Stimulated activated CD8-positive, alpha-beta memory T cell treated with anti-CD3 and anti-CD28 coated beads, Interleukin-4, amount 100 ng/mL, for 24 hours (primary cell): ENCODE data around the gene TGOLN2.

Experiments used
- DNase-seq: peaks from one replicate; pipeline ENCODE4 v3.0.0-alpha.2; 2020; ENCODE audit warnings: low read depth

Gene TGOLN2

DNA sequence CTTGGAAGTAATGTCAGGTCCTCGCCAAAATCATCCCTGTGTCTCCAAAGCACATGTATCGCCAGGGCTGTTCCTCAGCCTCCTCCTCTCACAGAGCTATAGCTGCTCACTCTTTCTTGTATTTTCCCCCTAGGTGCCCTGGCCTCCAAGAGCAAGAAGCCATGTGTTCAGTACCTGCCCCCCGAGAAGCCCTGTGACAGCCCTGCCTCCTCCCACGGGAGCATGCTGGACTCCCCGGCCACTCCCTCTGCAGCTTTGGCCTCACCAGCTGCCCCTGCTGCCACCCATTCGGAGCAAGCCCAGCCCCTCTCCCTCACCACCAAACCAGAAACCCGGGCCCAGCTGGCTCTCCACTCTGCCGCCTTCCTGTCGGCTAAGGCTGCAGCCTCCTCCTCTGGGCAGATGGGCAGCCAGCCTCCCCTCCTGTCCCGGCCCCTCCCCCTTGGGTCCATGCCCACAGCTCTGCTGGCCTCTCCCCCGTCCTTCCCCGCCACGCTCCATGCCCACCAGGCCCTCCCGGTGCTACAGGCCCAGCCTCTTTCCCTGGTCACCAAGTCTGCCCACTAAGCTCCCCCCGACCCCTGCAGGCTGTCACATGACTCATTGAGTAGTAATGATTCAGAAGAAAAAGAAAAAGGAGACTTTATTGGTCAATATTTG, 18.8 kb downstream of the TGOLN2 start:
- no peak for DNase-seq

DNA sequence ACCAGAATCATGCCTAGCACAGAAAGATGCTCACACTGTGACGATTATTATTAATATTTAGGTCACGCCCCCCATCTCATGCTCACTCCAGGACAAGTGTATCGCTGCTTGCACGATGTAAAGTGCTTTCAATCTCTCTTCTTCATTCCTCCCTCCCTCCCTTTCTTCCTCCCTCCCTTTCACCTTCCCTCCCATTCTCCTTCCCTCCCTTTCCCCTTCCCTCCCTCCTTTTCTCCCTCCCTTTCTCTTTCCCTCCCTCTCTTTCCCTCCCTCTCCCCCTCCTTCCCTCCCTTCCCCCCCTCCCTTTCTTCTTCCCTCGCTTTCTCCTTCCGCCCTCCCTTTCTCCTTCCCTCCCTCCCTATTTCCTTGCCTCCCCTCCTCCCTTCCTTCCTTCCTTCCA, 19.6 kb downstream of the TGOLN2 start:
- DNase-seq: no peak

DNA sequence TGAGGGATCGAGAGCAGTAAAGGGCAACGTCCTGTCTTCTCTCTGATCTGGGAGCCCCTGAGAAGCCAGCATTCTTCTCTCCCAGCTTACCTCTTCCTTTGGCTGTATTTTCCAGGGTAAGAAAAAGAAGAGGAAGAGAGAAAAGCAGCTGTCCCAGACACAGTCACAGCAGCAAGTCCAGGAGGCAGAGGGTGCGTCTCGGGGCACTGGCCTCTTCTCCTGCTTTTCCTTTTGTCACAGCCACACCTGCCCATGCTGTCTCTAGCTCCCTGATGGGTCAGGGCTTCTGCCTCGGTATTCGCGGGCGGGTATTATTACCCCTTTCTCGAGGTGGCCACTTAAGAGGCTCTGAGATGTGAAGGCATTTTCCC, 20.3 kb downstream of the TGOLN2 start:
- DNase-seq: no peak

DNA sequence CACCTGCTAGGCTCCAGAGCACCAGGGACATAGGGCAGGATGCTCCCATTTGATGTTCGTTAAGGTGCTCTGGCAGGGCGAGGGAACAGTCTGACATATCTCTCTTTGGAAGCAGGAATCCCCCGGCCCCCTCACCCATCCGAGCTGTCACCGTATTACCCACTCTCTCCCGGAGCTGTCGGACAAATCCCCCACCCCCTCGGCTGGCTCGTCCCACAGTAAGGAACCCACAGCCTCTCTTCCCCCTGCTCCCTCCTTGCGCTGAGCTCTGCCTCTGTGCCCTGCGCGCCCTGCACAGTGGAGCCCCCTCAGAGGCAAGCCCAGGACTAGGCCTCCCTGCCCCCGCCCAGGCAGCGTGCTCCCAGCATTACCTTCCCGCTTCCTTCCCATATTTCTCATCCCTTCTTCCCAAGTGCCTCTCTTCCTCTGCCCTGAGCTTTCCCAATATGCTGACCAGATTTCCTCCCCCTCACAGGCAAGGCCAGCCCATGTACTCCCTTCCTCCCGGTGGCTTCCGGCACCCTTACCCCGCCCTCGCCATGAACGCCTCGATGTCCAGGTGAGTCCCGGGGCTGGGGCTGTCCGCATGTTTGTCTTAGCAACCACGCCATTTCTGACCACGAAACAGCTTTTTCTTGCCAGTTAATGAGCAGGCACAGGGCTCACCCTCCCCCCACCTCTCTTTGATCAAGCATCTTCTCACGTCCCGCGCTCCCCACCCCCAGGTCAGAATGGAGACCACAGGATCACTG, 23.8 kb downstream of the TGOLN2 start:
- no peak for DNase-seq

DNA sequence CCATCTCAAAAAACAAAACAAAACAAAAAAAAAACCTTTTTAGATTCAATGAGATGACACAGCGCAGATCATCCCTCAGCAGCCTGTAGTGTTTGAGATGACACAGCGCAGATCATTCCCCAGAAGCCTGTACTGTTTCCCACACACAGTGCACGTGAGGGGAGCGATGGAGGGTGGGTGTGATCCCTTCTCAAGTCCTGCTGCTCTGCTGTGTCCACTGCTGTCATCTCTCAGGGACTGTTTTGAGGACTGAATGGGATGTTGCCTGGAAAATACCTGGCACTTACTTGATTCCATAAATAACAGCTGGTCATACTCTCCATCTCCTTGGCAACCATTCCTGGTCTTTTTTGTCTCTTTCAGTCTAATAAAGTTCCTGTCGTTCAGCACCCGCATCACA, 25.7 kb downstream of the TGOLN2 start:
- no peak for DNase-seq

DNA sequence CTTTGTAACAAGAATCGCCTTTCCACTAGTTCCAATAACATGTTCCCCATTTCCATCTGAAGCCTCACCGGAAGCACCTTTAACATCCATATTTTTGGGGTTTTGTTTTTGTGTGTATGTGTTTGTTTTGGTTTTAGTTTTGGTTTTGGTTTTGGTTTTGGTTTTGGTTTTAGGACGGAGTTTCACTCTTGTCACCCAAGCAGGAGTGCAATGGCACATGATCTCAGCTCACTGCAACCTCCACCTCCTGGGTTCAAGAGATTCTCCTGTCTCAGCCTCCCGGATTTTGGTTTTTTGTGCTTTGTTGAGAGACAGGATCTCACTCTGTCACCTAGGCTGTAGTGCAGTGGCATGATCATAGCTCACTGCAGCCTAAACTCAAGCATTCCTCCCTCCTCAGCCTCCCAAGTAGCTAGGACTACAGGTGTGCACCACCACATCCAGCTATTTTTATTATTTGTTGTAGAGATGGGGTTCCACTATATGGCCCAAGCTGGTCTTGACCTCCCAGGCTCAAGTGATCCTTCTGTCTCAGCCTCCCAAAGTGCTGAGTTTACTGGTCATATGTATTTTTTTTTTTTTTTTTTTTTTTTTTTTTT, 36.3 kb downstream of the TGOLN2 start:
- DNase-seq: no peak

DNA sequence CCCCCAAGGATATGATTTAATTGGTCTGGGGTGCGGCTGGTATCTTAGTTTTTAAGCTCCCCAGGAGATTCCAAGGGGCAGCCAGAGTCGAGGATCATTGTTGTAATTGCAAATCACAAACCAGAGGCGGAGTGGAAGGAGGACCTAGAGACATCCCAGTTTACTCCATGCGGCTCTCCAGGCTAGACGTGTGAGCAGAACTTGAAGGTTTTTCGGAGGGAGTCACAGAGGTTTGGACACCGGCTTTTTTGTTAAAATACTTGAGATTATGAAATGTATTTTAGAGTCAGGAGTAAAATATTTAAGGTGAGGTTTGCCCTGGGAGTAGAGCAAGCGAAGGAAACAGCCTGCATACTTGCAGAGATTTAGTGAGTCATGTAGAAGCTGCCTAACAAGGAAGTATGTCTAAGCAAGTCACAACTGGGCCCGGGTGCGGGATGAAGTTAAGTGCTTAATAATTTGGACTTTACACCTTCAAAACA, 39.5 kb downstream of the TGOLN2 start:
- DNase-seq: no peak

DNA sequence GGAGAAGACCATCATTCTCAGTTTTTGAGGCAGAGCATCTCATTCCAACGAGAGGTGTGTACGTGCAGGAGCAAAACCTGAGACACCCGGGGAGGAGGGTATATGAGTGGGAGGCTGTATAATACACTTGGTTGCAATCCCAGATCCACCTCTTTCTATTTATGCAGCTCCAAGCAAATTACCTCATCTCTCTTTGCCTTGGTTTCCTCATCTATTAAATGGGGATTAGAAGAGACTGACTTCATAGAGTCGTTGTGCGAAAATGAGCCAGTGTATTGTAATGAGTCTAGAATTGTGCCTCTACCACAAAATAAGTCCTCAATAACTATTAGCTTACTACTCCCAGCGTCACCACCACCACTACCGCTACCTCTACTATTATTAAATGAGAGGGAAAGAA, 40.1 kb downstream of the TGOLN2 start:
- no peak for DNase-seq

DNA sequence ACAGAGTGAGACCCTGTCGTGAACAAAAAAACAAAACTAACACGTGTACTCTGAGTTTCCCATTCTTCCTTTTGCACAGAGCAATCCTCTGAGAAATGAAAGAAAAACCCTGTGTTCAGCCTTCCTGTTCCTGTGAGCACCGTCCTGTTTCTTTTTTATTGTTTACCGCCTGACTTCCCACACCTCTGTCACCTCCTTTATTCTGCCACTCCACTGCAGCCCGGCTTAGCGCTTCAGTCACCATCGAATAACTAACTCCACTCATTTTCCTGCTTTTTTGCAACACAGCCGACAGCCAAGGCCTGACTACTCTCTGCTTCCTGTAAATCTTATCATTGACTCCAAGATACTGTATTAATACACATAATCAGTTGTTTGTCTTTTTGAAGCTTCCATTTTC, 40.9 kb downstream of the TGOLN2 start:
- no peak for DNase-seq

DNA sequence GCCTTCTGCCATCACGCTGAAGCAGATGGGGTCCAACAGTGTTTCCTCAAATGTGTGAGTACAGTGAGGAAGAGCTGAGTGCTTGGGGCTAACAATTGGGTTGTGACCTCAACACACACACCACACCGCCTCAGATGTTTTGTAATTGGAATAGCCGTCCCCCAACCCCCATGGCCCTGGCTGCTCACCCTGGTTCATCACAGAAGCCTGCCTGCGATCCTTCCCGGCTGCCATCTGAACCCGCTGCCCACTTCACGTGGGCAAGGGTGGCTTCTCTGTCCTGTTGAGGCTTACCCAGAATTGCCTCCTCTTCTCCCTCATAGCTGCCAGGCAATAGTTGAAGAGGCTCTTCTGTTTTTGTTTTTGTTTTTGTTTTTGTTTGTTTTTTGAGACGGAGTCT, 44.1 kb downstream of the TGOLN2 start:
- DNase-seq: no peak

DNA sequence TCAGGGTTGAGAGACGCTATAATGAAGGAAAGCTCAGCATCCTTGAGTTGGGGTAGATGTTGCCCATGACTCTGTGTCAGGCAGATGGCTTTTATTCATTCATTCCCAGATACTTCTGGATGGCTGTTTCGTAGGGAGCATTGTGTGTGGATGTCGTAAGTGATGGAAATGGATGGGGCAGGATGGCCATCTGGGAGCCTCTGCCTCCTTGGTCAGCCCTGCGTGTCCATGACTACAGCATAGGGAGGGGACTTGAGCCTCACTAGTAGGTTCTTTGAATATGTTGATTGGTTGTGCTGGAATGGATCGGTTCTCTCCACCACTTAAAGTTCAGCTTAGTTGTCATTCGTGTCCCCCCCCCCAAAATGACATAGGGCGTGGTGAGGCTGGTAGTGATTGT, 44.9 kb downstream of the TGOLN2 start:
- no peak for DNase-seq

DNA sequence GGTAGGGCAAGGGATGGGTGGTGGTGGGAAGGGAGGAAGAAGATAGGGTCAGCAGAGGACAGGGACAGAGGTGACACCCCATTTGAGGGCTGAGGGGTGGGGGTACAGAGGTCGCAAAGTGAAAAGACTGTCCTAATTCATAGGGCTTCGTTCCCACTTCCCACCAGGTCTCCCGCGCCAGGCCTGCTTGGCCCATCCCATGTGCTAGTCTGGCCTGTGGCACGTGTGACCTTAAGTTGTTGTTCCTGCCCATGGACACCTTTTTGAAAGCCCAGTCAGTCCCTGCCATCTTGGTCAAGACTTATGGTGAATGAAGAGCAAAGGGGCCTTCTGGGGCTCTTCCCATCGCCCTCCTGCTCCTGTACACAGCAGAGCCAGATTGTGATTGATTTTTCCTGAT, 46.2 kb downstream of the TGOLN2 start:
- no peak for DNase-seq

DNA sequence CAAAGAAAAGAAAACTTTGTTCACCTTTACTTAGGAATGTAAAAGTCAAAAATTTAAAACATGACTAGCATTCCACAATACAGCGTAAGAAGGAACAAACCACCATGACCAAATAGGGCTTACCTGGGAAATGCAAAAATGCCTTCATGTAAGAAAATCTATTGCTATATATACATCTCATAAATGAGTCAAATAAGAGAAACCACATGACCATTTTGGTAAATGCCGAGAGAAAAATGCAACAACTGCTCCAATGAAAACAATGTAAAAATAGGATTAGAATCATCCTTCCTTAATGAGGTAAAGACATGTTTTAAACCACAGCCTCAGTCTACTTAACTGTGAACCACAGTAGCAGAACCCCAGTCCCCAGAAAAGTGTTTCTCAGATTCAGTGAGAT, 49.4 kb downstream of the TGOLN2 start:
- no peak for DNase-seq

DNA sequence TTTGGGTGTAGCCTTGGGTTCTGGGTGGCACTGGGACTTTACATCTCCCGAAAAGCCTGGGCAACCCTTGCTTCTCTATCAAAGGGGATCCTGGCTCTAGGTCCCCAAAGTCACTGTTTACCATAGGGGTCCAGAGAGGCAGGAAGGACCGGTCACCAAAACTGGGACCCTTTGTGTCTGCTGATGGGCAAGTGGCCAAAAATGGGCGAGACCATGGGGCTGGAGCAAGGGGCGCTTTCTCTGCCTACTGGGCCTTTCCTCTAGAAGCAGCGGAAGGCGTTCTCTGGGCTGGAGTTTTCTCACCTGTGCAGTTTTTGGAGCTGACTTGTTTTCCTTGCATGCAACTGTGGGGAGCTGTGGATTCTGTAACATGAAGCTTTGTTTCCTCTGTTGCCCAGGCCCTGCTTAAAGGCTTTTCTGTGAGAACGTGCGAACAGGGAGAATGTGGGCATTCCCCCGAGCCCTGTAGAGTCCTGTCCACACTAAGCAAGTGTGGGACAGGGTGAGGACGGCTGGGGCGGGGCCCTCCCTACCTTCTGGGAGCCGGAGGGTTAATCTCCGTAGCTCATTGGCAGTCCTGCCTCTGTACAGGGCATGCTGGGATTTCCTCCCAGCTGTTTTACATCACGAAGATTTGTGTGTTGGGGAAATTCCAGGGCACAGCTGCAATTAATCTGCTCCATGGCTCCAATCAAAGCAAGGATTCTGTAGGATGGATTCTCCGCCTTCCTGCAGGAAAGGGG, 50.2 kb downstream of the TGOLN2 start:
- no peak for DNase-seq

DNA sequence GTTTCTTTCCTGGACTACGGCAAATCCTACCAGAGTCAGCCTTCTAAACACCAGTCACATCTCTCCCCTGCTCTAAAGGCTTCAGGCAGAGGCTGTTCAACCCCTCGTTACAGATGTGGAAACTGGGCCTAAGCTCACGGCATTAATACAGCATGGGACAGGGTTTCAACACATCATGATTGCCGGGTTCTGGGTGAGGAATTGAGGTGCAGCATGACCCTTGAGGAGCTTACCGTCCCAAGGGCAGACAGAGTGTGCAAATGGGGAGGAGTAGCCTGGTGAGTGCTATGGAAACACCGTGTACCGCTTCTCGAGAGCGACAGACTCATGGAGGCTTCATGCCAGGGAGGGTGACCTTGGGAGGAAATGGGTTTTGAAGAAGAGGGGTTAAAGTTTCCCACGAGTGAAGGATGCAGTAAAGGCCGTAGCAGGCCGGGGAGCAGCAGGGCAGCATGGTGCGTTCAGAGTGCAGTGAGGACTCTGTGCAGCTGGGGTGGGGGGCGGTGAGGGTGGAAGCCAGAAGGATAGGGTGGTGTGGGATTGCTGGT, 51.1 kb downstream of the TGOLN2 start:
- DNase-seq: no peak

DNA sequence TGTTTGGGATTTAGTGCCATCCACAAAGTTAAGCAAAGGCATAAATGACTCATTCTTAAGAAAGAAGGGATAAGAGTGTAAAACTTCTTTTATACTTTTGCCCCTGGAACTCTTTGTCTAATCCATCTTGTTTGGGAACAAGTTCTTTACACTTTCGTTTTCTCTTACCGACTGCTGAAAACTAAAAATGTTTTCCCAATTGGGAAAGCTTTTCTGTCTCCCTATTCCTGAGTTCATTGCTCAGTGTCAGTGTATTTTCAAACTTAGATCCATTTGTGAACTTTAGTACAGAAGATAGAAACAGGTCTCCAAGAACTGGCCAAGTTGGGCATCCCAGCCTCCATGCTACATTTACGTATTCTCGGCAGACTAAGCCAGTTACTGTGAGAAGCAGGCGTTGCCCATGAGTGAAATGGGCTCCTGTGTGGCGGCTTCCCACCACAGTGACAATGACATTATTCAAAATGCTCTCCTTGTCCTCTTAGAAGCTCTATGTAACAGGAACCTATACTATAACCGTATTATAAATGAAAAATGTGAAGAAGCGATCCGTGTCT, 51.7 kb downstream of the TGOLN2 start:
- DNase-seq: no peak

DNA sequence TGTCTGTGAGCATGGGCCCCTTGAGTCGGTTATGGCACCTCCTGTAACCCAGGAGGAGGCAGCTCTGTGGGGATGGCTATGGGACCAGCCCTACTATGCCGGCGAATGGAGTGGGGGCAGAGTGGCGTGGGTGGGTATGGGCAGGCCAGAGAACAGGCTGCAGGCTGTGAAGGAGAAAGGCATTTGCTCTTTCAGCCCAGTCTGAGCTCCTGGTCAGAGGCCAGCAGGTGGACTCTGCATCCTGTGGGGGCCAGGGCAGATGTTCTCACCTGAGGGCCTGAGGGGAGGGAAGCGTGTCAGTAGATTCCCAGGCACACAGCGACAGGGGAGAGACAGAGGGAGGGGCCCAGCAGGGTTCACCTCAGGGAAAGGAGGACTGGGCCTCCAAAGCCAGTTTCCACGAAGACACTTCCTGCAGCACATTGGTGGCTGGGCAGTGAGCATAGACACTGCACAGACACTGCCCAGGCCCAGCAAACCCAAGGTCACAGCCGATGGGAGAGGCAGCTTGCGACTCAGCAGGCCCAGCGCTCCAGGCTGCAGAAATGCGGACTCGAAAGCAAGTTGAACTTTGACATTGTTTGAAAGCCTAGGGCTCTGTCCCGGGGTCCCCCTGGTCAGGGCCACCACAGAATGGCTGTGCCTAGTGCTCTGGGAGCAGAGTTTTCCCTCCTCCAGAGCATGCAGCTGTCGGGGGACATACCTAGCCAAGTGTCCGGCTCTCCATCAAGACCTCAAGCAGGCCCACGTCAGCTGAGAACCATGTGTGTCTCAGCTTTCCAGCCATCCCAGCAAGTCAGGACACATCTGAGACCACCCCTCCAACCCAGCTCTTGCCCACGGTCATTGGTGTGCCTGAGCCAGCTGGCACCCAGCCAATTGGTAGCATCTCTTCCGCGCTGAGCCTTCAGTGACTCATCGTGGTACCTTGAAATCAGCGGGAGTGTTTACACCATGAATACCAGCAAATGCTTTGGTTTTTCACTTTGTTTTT, 53.8 kb downstream of the TGOLN2 start:
- no peak for DNase-seq

DNA sequence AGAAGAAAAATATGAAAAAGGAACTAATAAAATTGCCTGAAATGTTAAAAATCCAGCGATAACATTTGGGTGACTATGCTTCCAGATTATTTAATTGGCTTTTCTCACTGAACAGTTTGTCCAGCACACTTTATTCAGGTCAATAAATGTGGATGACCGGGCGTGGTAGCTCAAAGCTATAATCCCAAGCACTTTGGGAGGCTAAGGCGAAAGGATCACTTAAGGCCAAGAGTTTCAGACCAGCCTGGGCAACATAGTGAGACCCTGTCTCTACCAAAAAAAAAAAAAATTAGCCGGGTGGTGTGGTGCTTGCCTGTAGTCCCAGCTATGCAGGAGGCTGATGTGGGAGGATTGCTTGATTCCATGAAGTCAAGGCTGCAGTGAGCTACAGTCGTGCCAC, 55.4 kb downstream of the TGOLN2 start:
- no peak for DNase-seq

DNA sequence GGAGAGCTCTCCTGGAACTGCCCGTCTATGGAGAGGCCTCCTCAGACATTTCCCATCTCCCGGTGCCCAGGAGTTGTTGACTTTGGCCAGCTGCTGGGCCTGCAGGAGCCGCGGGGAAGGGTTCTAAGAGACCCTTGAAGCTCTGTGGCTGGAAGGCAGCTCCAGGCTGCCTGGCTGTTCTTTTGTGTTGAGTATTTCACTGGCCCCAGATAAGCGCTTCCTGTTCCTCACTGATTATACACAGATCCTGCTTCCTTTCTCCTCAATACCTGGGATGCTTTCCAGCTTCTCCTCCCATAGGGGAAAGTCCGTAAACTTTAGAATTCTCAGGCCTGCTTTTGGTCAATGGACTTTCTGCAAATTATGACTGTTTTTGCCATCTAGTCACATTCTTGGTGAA, 57.8 kb downstream of the TGOLN2 start:
- DNase-seq: no peak
